Ishikawa (cell line): ENCODE data around the gene WDFY1.
A peak's percentile ranks its signal among the peaks of the same experiment; 100 is the strongest.

Experiments
- CEBPB ChIP-seq: IDR thresholded peaks from 2 replicates; pipeline ENCODE4 v1.6.1; 2012
- CREB1 ChIP-seq: IDR thresholded peaks from 2 replicates; pipeline ENCODE4 v1.6.1; 2012; ENCODE audit warnings: low read depth
- EGR1 ChIP-seq: IDR thresholded peaks from 2 replicates; pipeline ENCODE4 v1.6.1; 2012
- EP300 ChIP-seq: IDR thresholded peaks from 2 replicates; pipeline ENCODE4 v1.6.1; 2012; ENCODE audit warnings: borderline replicate concordance
- FOXM1 ChIP-seq: IDR thresholded peaks from 2 replicates; pipeline ENCODE4 v1.6.1; 2012; ENCODE audit warnings: low read depth, borderline replicate concordance
- MAX ChIP-seq: IDR thresholded peaks from 2 replicates; pipeline ENCODE4 v1.6.1; 2012
- NFIC ChIP-seq: IDR thresholded peaks from 2 replicates; pipeline ENCODE4 v1.6.1; 2012
- RAD21 ChIP-seq: IDR thresholded peaks from 2 replicates; pipeline ENCODE4 v1.6.1; 2012; ENCODE audit warnings: low read depth
- REST ChIP-seq: IDR thresholded peaks from 2 replicates; pipeline ENCODE4 v1.6.1; 2012; ENCODE audit warnings: low read depth, mild to moderate bottlenecking
- TAF1 ChIP-seq: IDR thresholded peaks from 2 replicates; pipeline ENCODE4 v1.6.1; 2012; ENCODE audit warnings: low read depth, mild to moderate bottlenecking
- TCF12 ChIP-seq: IDR thresholded peaks from 2 replicates; pipeline ENCODE4 v1.6.1; 2012; ENCODE audit warnings: low read depth
- TEAD4 ChIP-seq: IDR thresholded peaks from 2 replicates; pipeline ENCODE4 v1.6.1; 2012
- USF1 ChIP-seq: IDR thresholded peaks from 2 replicates; pipeline ENCODE4 v1.6.1; 2012
- YY1 ChIP-seq: IDR thresholded peaks from 2 replicates; pipeline ENCODE4 v1.6.1; 2012; ENCODE audit warnings: low read depth
- ZBTB7A ChIP-seq: IDR thresholded peaks from 2 replicates; pipeline ENCODE4 v1.6.1; 2012; ENCODE audit warnings: low read depth

Gene WDFY1

GRCh38 chr2:223969315-223969714, 24.2 kb upstream of the WDFY1 start:
- TF ChIP-seq ZBTB7A, result no peak

- TF ChIP-seq TEAD4, result no peak
- no peak for TF ChIP-seq EGR1
- no peak for TF ChIP-seq USF1
- TF ChIP-seq CREB1, result no peak
- no peak for TF ChIP-seq FOXM1
- no peak for TF ChIP-seq TCF12
- TF ChIP-seq EP300, result no peak
- TF ChIP-seq CEBPB, result no peak
- TF ChIP-seq YY1, result no peak
- TF ChIP-seq MAX, result no peak
- no peak for TF ChIP-seq REST
- TF ChIP-seq TAF1, result no peak
- no peak for TF ChIP-seq ZBTB7A
- no peak for TF ChIP-seq RAD21
- no peak for TF ChIP-seq NFIC
Observed at GRCh38 chr2:223967981-223968380, 22.8 kb upstream of the WDFY1 start.

GRCh38 chr2:223959688-223960087, 14.6 kb upstream of the WDFY1 start:
- TF ChIP-seq EP300 (no peak), NFIC (no peak), YY1 (no peak), RAD21 (no peak), REST (no peak), TEAD4 (no peak)

GRCh38 chr2:223957092-223957851, 12.1 kb upstream of the WDFY1 start, which contains the start of gene MRPL44:
MRPL44 (plus strand) TSS chr2:223957463; CDS start chr2:223957473, 10 bp downstream.
- TF ChIP-seq ZBTB7A, result 0 out of 2 replicates have a peak, but pooled peaks have one; percentile 29
- TF ChIP-seq FOXM1, result peak; percentile 21; the same call in 1 of the 2 replicates
- peak; percentile 23; the same call in 1 of the 2 replicates for TF ChIP-seq REST
- peak; percentile 18; the same call in 1 of the 2 replicates for TF ChIP-seq CEBPB
- peak; percentile 86 for TF ChIP-seq TCF12
- TF ChIP-seq MAX, result peak; percentile 91
- TF ChIP-seq CREB1, result peak; percentile 27; the same call in 1 of the 2 replicates
- TF ChIP-seq EGR1, result peak; percentile 73
- TF ChIP-seq TAF1, result peak; percentile 95
- TF ChIP-seq RAD21, result peak; percentile 12; the same call in 1 of the 2 replicates
- TF ChIP-seq YY1, result peak; percentile 98
- TF ChIP-seq EP300, result peak; percentile 54; the same call in 1 of the 2 replicates
- peak; percentile 67 for TF ChIP-seq NFIC
- peak; percentile 76 for TF ChIP-seq USF1
- TF ChIP-seq TEAD4, result peak; percentile 76
